WTC11 (cell line): Measurements from ENCODE around the gene GRK6. TPM values are rescaled to one million over a fixed set of nuclear protein-coding genes. Genes with fewer than 3 reads are reported as not detected.

Source experiments
- ATF6 ChIP-seq: sonication (generic); formaldehyde crosslinking; IDR thresholded peaks from 2 replicates; pipeline ENCODE4 v1.8.1; 2023; ENCODE audit warnings: mild to moderate bottlenecking, missing genetic modification reagents
- CBFB ChIP-seq: sonication (generic); formaldehyde crosslinking; IDR thresholded peaks from 2 replicates; pipeline ENCODE4 v1.8.1; 2022; ENCODE audit warnings: mild to moderate bottlenecking, low read depth, missing genetic modification reagents
- CTCF ChIP-seq: fragments of 200-600 bp; IDR thresholded peaks from 2 replicates; pipeline ENCODE4 v1.8.0; 2022; ENCODE audit warnings: antibody characterized with exemption
- E2F1 ChIP-seq: sonication (generic); formaldehyde crosslinking; IDR thresholded peaks from 2 replicates; pipeline ENCODE4 v1.8.0; 2022; ENCODE audit warnings: mild to moderate bottlenecking, missing genetic modification reagents
- E2F5 ChIP-seq: sonication (generic); formaldehyde crosslinking; IDR thresholded peaks from 2 replicates; pipeline ENCODE4 v1.8.1; 2022; ENCODE audit warnings: mild to moderate bottlenecking, moderate library complexity, missing genetic modification reagents
- ELF4 ChIP-seq: sonication (generic); formaldehyde crosslinking; IDR thresholded peaks from 2 replicates; pipeline ENCODE4 v1.8.1; 2022; ENCODE audit warnings: low read depth, mild to moderate bottlenecking, moderate library complexity, missing genetic modification reagents
- ESRRA ChIP-seq: sonication (generic); formaldehyde crosslinking; IDR thresholded peaks from 2 replicates; pipeline ENCODE4 v1.8.1; 2022; ENCODE audit warnings: mild to moderate bottlenecking, missing genetic modification reagents, borderline replicate concordance
- ETV6 ChIP-seq: sonication (generic); formaldehyde crosslinking; IDR thresholded peaks from 2 replicates; pipeline ENCODE4 v1.8.1; 2022; ENCODE audit warnings: mild to moderate bottlenecking, missing genetic modification reagents
- HMGA2 ChIP-seq: fragments of 250-450 bp; sonication (Bioruptor Pico); IDR thresholded peaks from 2 replicates; pipeline ENCODE4 v1.4.0; 2021; ENCODE audit warnings: mild to moderate bottlenecking, moderate library complexity
- JAZF1 ChIP-seq: fragments of 250-450 bp; sonication (Bioruptor Pico); IDR thresholded peaks from 2 replicates; pipeline ENCODE4 v1.9.0; 2021; ENCODE audit warnings: moderate library complexity, mild to moderate bottlenecking, inconsistent platforms
- MAX ChIP-seq: sonication (generic); formaldehyde crosslinking; IDR thresholded peaks from 2 replicates; pipeline ENCODE4 v1.8.0; 2022; ENCODE audit warnings: mild to moderate bottlenecking, missing genetic modification reagents
- NFATC4 ChIP-seq: fragments of 250-450 bp; sonication (Bioruptor Pico); IDR thresholded peaks from 2 replicates; pipeline ENCODE4 v1.9.0; 2021; ENCODE audit warnings: mild to moderate bottlenecking
- NFE2L1 ChIP-seq: sonication (generic); formaldehyde crosslinking; IDR thresholded peaks from 2 replicates; pipeline ENCODE4 v1.8.1; 2023; ENCODE audit warnings: missing genetic modification reagents
- NR1H2 ChIP-seq: sonication (generic); formaldehyde crosslinking; IDR thresholded peaks from 2 replicates; pipeline ENCODE4 v1.9.0; 2021; ENCODE audit warnings: mild to moderate bottlenecking, moderate library complexity, missing genetic modification reagents
- NR3C1 ChIP-seq: sonication (generic); formaldehyde crosslinking; conservative IDR thresholded peaks from 2 replicates; pipeline ENCODE4 v1.8.1; 2023; ENCODE audit warnings: low read depth, mild to moderate bottlenecking, missing genetic modification reagents
- STAT6 ChIP-seq: sonication (generic); formaldehyde crosslinking; conservative IDR thresholded peaks from 2 replicates; pipeline ENCODE4 v1.8.1; 2023; ENCODE audit warnings: mild to moderate bottlenecking, low read depth, missing genetic modification reagents, moderate library complexity
- TEAD1 ChIP-seq: sonication (generic); formaldehyde crosslinking; IDR thresholded peaks from 2 replicates; pipeline ENCODE4 v1.8.0; 2022; ENCODE audit warnings: mild to moderate bottlenecking, missing genetic modification reagents
- TEAD4 ChIP-seq: sonication (generic); formaldehyde crosslinking; IDR thresholded peaks from 2 replicates; pipeline ENCODE4 v1.8.0; 2022; ENCODE audit warnings: mild to moderate bottlenecking, missing genetic modification reagents
- TP53 ChIP-seq: sonication (generic); formaldehyde crosslinking; IDR thresholded peaks from 2 replicates; pipeline ENCODE4 v1.8.1; 2023; ENCODE audit warnings: mild to moderate bottlenecking, missing genetic modification reagents
- ZMAT4 ChIP-seq: fragments of 250-450 bp; sonication (Bioruptor Pico); IDR thresholded peaks from 2 replicates; pipeline ENCODE4 v1.9.0; 2021; ENCODE audit warnings: mild to moderate bottlenecking
- ZNF281 ChIP-seq: sonication (generic); formaldehyde crosslinking; IDR thresholded peaks from 2 replicates; pipeline ENCODE4 v1.8.0; 2023; ENCODE audit warnings: mild to moderate bottlenecking, missing genetic modification reagents
- ZNF317 ChIP-seq: sonication (generic); formaldehyde crosslinking; IDR thresholded peaks from 2 replicates; pipeline ENCODE4 v1.8.1; 2023; ENCODE audit warnings: low read depth, mild to moderate bottlenecking, moderate library complexity, missing genetic modification reagents, borderline replicate concordance
- ZNF425 ChIP-seq: fragments of 250-450 bp; sonication (Bioruptor Pico); conservative IDR thresholded peaks from 2 replicates; pipeline ENCODE4 v1.9.0; 2021; ENCODE audit warnings: mild to moderate bottlenecking
- total RNA-seq: library from RNA; stranded (reverse); gene quantifications from 3 replicates; pipeline ENCODE4 v1.2.3, GENCODE V29; 2021

The GRK6 gene
- total RNA-seq, 1 experiment from 2014 or later, result 69.2 TPM

GRCh38 chr5:177455661-177456590 is 29.4 kb downstream of the GRK6 start (continued):
- TF ChIP-seq CTCF (peak; percentile 77), TEAD4 (CRISPR knock-in tag) (no peak), CBFB (CRISPR knock-in tag) (0 out of 2 replicates have a peak, but pooled peaks have one; percentile 7), ATF6 (no peak), TP53 (CRISPR knock-in tag) (no peak), STAT6 (no peak), ZNF425 (CRISPR knock-in tag) (peak; percentile 72; the same call in 1 of the 2 replicates), NR1H2 (no peak), ELF4 (peak; percentile 81; the same call in 1 of the 2 replicates), NR3C1 (no peak), MAX (CRISPR knock-in tag) (no peak), NFE2L1 (CRISPR knock-in tag) (no peak), ZNF317 (CRISPR knock-in tag) (0 out of 2 replicates have a peak, but pooled peaks have one; percentile 54), NFATC4 (CRISPR knock-in tag) (peak; percentile 91), E2F1 (CRISPR knock-in tag) (no peak; the same call in 1 of the 2 replicates), E2F5 (no peak; the same call in 1 of the 2 replicates), ETV6 (peak; percentile 17; the same call in 1 of the 2 replicates), ZNF281 (CRISPR knock-in tag) (peak; percentile 1; the same call in 1 of the 2 replicates), JAZF1 (no peak), HMGA2 (CRISPR knock-in tag) (no peak), TEAD1 (no peak; the same call in 1 of the 2 replicates), ZMAT4 (CRISPR knock-in tag) (no peak), ESRRA (CRISPR knock-in tag) (no peak)
